ENCODE data around the gene HOTAIR.

DNA sequence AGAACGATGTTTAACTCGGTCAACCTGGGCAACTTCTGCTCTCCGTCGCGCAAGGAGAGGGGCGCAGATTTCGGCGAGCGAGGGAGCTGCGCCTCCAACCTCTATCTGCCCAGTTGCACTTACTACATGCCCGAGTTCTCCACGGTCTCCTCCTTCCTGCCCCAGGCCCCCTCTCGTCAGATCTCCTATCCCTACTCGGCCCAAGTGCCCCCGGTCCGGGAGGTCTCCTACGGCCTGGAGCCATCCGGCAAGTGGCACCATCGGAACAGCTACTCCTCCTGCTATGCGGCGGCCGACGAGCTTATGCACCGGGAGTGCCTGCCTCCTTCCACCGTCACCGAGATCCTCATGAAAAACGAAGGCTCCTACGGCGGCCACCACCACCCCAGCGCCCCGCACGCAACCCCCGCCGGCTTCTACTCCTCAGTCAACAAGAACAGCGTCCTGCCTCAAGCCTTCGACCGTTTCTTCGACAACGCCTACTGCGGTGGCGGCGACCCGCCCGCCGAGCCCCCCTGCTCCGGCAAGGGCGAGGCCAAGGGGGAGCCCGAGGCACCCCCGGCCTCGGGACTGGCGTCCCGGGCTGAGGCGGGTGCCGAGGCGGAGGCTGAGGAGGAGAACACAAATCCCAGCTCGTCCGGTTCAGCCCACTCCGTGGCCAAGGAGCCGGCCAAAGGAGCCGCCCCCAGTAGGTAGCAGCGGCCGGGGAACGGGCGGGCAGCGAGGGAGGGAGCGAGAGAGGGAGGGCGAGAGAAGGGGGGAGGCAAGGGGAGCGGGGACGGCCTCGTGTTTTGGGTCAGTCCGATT, 1.3 kb downstream of the HOTAIR start:
- TF ChIP-seq, protein P1, sequence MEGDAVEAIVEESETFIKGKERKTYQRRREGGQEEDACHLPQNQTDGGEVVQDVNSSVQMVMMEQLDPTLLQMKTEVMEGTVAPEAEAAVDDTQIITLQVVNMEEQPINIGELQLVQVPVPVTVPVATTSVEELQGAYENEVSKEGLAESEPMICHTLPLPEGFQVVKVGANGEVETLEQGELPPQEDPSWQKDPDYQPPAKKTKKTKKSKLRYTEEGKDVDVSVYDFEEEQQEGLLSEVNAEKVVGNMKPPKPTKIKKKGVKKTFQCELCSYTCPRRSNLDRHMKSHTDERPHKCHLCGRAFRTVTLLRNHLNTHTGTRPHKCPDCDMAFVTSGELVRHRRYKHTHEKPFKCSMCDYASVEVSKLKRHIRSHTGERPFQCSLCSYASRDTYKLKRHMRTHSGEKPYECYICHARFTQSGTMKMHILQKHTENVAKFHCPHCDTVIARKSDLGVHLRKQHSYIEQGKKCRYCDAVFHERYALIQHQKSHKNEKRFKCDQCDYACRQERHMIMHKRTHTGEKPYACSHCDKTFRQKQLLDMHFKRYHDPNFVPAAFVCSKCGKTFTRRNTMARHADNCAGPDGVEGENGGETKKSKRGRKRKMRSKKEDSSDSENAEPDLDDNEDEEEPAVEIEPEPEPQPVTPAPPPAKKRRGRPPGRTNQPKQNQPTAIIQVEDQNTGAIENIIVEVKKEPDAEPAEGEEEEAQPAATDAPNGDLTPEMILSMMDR (IDR thresholded peaks at IDR 0.05), result no peak
- TF ChIP-seq POLR2A (IDR thresholded peaks at IDR 0.05), result no peak
